Activated CD8-positive, alpha-beta T cell treated with anti-CD3 and anti-CD28 coated beads for 36 hours (primary cell): ENCODE data around the gene CPLX1. TPM values are rescaled to one million over a fixed set of nuclear protein-coding genes. Genes with fewer than 3 reads are reported as not detected.
"Not testable (repeated sequence)": the region's sequence is repeated elsewhere in the genome, so short reads cannot be mapped to it uniquely, and the experiment has no call there.

Experiments used
- ATAC-seq: fragments of 200-7000 bp; cut with Tn5 transposase; one replicate; pipeline ENCODE4 v1.10.0; 2021; ENCODE audit warnings: mild to moderate bottlenecking, moderate library complexity
- CTCF ChIA-PET: fragments of 350-600 bp; sonication (Branson Sonifier 250); formaldehyde crosslinking; loops from one replicate; lab custom pipeline; 2021; ENCODE audit warnings: antibody characterized with exemption; lab: Charles Lee
- POLR2A ChIA-PET: fragments of 350-600 bp; sonication (Branson Sonifier 250); formaldehyde crosslinking; loops from one replicate; lab custom pipeline; 2021; ENCODE audit warnings: antibody characterized with exemption; lab: Charles Lee
- DNase-seq: peaks from one replicate; pipeline ENCODE4 v3.0.0-alpha.2; 2020
- H3K27ac Mint-ChIP-seq: one replicate; pipeline ENCODE4 v1.8.0; 2021; ENCODE audit warnings: mild to moderate bottlenecking, mixed read lengths
- H3K27me3 Mint-ChIP-seq: one replicate; pipeline ENCODE4 v1.8.0; 2021; ENCODE audit warnings: mixed read lengths
- H3K36me3 Mint-ChIP-seq: one replicate; pipeline ENCODE4 v1.8.0; 2021; ENCODE audit warnings: low read depth, mixed read lengths
- H3K4me1 Mint-ChIP-seq: one replicate; pipeline ENCODE4 v1.8.0; 2021; ENCODE audit warnings: low read depth, mixed read lengths
- H3K4me3 Mint-ChIP-seq: one replicate; pipeline ENCODE4 v1.8.0; 2021; ENCODE audit warnings: mild to moderate bottlenecking, moderate library complexity, mixed read lengths
- H3K9me3 Mint-ChIP-seq: one replicate; pipeline ENCODE4 v1.8.0; 2021; ENCODE audit warnings: mixed read lengths
- intact Hi-C: fragments of 100-400 bp; cut with micrococcal nuclease; formaldehyde crosslinking; loops from one replicate; pipeline ENCODE4 v1.10.0; 2022
- total RNA-seq, 2 experiments: library from RNA; stranded (reverse); gene quantifications; one replicate each; pipeline ENCODE4 v1.2.3, GENCODE V29; 2021
- TF ChIP-seq, protein P1 (sequence below): fragments of 200-600 bp; IDR thresholded peaks from one replicate; pipeline ENCODE4 v1.8.0; 2022; ENCODE audit warnings: antibody characterized with exemption, mild to moderate bottlenecking

The CPLX1 gene
- total RNA-seq, 2 experiments from 2014 or later = not detected

DNA sequence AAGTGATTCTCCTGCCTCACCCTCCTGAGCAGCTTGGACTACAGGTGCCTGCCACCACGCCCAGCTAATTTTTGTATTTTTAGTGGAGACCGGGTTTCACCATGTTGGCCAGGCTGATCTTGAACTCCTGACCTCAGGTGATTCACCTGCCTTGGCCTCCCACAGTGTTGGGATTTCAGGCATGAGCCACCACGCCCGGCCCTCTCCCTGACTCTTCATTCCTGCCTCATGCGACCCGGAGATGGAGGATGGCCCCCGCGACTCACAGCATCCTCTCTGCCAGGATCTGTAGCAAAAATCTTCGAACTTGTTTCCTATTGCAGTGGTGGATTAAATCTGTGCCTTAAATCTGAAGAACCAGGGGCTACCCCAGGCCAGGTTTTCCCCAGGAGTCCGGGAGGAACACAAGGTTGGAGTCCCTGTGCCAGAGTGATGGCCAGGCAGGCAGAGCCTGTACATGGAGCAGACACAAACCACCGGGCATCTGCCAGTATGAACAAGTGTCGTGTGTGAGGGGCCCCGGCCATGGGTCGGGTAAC lies 11.5 kb downstream of the CPLX1 start:
- DNase-seq = no peak
- no peak overlapping the region for H3K27ac Mint-ChIP-seq
- no peaks in the 10 kb centered on the region for H3K9me3 Mint-ChIP-seq
- intact Hi-C loops = no loop called here
- CTCF ChIA-PET = no interaction called here
- no peaks in the 10 kb centered on the region for H3K36me3 Mint-ChIP-seq
- TF ChIP-seq, protein P1, sequence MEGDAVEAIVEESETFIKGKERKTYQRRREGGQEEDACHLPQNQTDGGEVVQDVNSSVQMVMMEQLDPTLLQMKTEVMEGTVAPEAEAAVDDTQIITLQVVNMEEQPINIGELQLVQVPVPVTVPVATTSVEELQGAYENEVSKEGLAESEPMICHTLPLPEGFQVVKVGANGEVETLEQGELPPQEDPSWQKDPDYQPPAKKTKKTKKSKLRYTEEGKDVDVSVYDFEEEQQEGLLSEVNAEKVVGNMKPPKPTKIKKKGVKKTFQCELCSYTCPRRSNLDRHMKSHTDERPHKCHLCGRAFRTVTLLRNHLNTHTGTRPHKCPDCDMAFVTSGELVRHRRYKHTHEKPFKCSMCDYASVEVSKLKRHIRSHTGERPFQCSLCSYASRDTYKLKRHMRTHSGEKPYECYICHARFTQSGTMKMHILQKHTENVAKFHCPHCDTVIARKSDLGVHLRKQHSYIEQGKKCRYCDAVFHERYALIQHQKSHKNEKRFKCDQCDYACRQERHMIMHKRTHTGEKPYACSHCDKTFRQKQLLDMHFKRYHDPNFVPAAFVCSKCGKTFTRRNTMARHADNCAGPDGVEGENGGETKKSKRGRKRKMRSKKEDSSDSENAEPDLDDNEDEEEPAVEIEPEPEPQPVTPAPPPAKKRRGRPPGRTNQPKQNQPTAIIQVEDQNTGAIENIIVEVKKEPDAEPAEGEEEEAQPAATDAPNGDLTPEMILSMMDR = no peak
- no peak overlapping the region for H3K4me3 Mint-ChIP-seq
- no peak for ATAC-seq
- no peaks in the 10 kb centered on the region for H3K4me1 Mint-ChIP-seq
- POLR2A ChIA-PET = no interaction called here
- peaks cover 29% of the 10 kb centered on the region for H3K27me3 Mint-ChIP-seq

DNA sequence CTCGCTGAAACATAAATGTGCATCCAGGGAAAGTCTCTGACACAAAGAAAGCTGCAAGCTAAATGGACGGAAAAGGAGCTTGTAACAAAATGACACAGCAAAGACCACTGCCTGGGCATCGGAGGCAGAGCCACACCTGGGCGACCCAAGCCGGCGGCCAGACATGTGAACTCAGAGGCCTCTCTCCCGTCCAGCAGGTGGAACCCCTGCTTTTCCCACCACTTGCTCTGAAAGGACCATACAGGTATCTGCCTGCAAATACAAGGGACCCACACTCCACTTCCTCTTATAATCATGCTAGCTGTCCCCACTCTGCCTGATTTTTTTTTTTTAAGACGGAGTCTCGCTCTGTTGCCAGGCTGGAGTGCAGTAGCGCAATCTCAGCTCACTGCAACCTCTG lies 12.0 kb downstream of the CPLX1 start:
- Mint-ChIP-seq H3K27me3 (peaks cover 29% of the 10 kb centered on the region), H3K27ac (no peak overlapping the region), H3K9me3 (no peaks in the 10 kb centered on the region), H3K36me3 (no peaks in the 10 kb centered on the region), H3K4me3 (no peak overlapping the region), H3K4me1 (no peaks in the 10 kb centered on the region)
- intact Hi-C loops = no loop called here
- ChIA-PET CTCF (no interaction called here), POLR2A (no interaction called here)
- DNase-seq = no peak
- no peak for ATAC-seq
- TF ChIP-seq, protein P1 = no peak

DNA sequence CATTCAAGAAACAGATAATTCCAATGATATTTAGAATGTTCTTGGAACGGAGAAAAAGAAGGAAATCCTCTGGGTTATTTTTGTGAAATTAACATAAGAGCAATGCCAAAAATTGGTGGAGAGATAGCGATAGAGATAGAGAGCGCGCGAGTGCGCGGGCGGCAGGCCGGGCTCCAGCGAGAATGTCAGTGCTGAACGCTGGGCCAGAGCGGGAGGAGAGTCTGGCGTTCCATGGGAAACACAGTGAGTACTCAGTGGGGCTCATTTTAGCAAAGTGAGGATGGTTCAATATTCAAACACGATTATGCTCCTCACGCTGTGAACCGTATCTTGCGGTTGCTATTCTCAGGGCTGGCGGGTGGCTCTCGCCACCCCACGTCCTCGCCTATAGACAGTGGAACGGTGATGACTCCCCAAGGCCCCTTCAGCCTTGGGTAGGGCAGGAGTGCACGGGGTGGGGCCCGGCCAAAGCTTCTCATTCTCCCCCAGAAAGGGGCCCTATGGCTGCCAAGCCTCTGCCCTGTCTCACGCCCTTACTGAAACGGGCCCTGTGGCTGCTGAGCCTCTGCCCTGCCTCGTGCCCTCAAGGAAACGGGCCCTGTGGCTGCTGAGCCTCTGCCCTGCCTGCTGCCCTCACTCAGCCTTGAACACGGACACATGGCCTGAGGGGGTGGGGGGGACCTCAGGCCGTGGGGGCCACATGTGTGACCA lies 16.9 kb downstream of the CPLX1 start:
- ATAC-seq (no peak), DNase-seq (no peak)
- Mint-ChIP-seq H3K36me3 (no peaks in the 10 kb centered on the region), H3K9me3 (no peaks in the 10 kb centered on the region), H3K4me3 (no peak overlapping the region), H3K4me1 (no peaks in the 10 kb centered on the region), H3K27me3 (peaks cover 26% of the 10 kb centered on the region), H3K27ac (no peak overlapping the region)
- ChIA-PET POLR2A (no interaction called here), CTCF (no interaction called here)
- intact Hi-C loops = no loop called here
- TF ChIP-seq, protein P1 = no peak

DNA sequence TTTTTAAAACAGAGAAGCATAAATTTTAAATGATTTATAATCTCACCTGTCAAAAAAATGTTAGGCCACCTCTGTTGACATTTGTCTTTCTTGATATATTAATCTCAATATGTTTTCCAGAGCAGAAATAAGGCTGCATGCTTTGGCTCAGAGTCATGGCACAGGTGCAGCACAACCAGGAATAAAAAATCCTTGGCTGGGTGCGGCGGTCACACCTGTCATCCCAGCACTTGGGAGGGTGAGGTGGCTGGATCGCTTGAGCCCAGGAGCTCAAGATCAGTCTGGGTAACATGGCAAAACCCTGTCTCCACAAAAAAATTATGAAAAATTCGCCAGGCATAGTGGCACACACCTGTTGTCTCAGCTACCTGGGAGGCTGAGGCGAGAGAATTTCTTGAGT lies 18.1 kb downstream of the CPLX1 start:
- ATAC-seq (no peak), DNase-seq (no peak)
- Mint-ChIP-seq H3K9me3 (no peaks in the 10 kb centered on the region), H3K4me3 (no peak overlapping the region), H3K4me1 (no peaks in the 10 kb centered on the region), H3K27me3 (peaks cover 19% of the 10 kb centered on the region), H3K27ac (no peak overlapping the region), H3K36me3 (no peaks in the 10 kb centered on the region)
- intact Hi-C loops = no loop called here
- CTCF ChIA-PET = no interaction called here
- POLR2A ChIA-PET = interaction anchor here (0.6 kb wide), 1 partner anchor 34 kb away, joined by 3 read pairs; no protein-coding TSS in a partner anchor
- TF ChIP-seq, protein P1 = no peak

DNA sequence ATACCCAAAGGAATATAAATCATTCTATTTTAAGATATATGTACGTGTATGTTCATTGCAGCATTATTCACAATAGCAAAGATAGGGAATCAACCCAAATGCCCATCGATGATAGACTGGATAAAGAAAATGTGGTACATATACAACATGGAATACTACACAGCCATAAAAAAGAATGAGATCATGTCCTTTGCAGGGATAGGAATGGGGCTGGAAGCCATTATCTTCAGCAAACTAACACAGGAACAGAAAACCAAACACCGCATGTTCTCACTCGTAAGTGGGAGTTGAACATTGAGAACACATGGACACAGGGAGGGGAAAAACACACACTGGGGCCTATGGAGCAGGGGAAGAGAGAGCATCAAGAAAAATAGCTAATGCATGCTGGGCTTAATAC lies 18.9 kb downstream of the CPLX1 start:
- H3K36me3 Mint-ChIP-seq, H3K9me3 Mint-ChIP-seq, H3K4me3 Mint-ChIP-seq, intact Hi-C loops, H3K4me1 Mint-ChIP-seq, POLR2A ChIA-PET, ATAC-seq, DNase-seq, H3K27ac Mint-ChIP-seq, CTCF ChIA-PET: not testable (repeated sequence)
- H3K27me3 Mint-ChIP-seq = peaks cover 19% of the 10 kb centered on the region
